HG02852 (cell line): Measurements from ENCODE around the gene CD247.

ENCODE experiments used
- ATAC-seq: cut with Tn5 transposase; IDR thresholded peaks from one replicate; pipeline ENCODE4 v1.9.1; 2021; ENCODE audit warnings: mild to moderate bottlenecking, moderate library complexity; ENCODE audit not compliant: unreplicated experiment

Gene CD247

GRCh38 chr1:167512046-167512654 lies 6.2 kb downstream of the CD247 start:
- no peak for ATAC-seq

DNA sequence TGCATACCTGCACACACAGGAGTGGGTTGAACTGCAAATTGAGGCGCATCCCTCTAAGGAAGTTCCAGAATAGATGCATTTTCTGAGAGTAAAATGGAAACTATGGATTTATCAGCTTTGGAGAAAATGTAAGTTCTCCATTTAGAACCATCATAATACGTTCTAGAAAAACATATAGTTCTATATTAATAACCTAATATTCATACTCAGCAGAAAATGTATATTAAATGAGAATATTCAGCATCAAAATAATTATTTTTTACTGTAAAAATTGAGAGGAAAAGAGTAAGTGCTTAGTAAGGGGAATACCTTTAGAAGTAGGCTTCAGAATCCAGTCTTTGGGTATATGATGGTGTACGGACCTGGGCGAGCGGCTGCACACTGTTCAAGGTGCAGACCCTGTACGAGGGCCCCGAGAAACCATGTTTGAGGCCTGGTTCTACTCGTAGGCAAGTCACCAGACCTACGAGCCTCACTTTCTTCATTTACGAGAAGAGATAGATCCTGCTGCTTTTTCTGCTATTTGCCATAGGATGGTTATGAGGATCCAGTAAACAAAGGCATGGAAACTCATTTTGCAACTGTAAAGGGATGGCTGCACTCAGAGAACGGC lies 6.8 kb downstream of the CD247 start:
- no peak for ATAC-seq

DNA sequence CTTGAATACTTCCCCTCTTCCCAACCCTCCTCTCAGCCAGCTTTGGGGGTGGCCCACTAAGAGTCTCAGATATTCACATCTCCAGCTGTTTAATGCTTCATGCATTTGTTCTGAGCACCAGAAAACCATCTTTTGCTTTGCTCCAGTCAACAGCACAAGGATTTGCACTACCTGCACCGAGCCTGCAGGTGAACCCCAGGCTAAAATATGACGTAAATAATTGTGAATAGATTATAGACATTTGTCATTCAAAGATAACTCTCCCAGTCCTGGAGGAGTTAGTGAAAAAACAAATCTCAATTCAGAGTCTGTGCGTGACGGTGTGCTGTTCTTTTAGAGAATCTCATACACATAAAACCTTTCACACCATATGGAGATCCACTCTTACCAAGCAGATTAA lies 7.4 kb downstream of the CD247 start:
- no peak for ATAC-seq

GRCh38 chr1:167510244-167510643 lies 8.1 kb downstream of the CD247 start:
- no peak for ATAC-seq

DNA sequence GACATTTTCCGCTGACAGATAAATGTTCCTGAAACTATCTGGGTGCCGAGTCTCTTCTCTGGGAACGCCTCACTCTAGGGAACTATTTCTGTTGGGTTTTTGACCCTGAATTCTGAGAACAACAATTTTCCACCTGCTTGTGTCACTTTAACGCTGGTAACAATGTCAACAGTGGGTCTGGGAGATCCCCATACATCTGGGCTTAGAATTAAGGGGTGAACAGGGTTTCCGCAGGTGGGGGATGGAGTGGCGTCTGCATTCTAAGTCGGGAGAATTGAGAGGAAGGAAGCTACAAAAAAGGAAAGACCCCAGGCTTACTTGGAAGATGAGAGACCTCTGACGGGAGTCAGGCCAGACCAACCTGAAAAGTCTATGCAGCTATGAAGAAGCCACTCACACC lies 8.7 kb downstream of the CD247 start:
- no peak for ATAC-seq

GRCh38 chr1:167507719-167508118 lies 10.6 kb downstream of the CD247 start:
- no peak for ATAC-seq

DNA sequence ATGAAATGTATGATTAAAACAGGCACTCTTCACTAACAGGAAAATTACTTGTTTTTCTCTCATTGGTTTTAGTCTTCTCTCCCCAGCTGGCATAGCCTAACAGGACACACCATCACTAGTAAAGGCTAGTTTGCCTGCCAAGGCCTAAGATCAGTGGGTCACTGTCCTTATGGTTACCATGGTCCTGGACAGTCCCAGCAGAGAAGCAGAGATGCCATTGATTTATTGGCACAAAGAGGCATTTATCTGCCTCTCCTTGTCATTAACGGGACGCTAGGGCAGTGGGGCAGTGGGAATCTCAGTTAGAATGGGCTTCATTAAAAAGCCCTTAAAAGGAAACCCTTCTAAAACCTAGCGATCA lies 13.9 kb downstream of the CD247 start:
- no peak for ATAC-seq

- ATAC-seq, result no peak
Measured at GRCh38 chr1:167503626-167504466, 14.5 kb downstream of the CD247 start.

DNA sequence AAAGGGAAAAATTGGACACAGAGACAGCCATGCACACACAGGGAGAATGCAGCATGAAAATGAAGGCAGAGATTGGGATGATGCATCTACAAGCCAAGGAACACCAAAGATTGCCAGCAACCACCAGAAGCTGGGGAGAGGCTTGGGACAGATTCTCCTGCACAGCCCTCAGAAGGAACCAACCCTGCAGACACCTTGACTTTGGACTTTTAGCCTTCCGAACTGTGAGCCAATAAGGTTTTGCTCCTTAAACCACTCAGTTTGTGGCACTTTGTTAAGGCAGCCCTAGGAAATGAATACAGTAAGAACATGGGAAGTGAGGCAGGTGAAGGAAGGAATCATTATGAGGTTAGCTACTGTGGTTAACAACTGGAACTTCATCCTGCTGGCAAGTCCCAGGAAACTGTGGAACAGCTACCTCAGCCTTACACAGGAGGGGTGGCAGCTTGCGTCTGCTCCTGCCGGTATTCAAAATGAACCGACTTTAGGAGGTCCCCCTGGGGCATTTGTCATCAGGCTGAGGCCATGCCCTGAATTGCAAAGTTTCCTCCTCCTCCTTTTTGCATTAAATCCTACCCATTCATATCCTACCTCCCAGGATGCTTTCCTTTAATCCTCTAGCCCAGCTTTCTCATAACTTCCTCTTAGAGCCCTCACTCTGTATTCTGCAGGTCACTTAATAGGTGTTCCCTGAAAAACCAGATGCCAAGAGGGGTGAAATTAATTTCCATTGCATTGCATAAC lies 15.4 kb downstream of the CD247 start:
- ATAC-seq, result no peak

DNA sequence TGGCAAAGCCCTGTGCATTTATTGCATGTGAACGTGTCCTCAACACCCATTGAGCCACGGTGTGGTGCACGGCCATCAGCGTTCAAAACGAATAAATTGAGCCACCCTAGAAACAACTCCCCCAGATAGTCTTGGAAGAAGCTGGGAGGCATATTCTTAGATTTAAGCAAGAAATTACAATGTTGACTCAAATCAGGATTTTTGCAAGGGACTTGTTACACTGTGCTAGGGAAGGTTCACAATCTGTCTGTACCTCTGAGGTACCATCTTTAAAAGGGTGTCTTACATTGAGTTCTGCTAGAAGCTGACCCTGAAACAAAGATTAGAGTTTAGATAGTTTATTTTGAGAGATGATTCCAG lies 16.2 kb downstream of the CD247 start:
- ATAC-seq, result no peak

GRCh38 chr1:167501515-167502191 lies 16.7 kb downstream of the CD247 start:
- ATAC-seq, result no peak

DNA sequence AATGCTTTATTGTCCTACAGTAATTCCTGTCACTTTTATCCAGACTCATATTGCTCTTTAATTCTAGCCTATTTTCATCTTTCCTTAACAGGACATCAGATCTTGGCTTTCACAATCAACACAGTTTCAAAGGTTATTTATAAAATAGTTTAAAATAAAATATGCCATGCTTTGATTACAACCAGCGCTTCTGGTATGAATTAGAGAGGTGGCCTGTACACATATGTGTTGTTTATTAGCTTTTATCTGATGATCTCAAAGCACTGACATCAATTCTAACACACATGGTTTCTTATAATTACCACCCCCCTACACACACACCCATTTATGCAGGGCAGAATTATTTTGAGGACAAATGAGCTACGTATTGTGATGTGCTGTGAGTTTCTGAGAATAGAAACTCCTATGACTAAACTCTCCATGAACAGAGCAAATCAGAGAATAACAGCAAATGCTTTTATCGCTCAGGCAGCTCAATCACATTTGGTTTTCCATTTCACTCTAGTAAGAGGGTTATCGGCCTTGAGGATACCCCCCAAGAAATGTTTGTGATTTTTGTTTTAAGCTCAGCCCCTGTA lies 18.0 kb downstream of the CD247 start:
- no peak for ATAC-seq

GRCh38 chr1:167499664-167500101 lies 18.6 kb downstream of the CD247 start:
- peak; percentile 97 for ATAC-seq

- ATAC-seq, result no peak
Measured at GRCh38 chr1:167499106-167499505, 19.2 kb downstream of the CD247 start.

DNA sequence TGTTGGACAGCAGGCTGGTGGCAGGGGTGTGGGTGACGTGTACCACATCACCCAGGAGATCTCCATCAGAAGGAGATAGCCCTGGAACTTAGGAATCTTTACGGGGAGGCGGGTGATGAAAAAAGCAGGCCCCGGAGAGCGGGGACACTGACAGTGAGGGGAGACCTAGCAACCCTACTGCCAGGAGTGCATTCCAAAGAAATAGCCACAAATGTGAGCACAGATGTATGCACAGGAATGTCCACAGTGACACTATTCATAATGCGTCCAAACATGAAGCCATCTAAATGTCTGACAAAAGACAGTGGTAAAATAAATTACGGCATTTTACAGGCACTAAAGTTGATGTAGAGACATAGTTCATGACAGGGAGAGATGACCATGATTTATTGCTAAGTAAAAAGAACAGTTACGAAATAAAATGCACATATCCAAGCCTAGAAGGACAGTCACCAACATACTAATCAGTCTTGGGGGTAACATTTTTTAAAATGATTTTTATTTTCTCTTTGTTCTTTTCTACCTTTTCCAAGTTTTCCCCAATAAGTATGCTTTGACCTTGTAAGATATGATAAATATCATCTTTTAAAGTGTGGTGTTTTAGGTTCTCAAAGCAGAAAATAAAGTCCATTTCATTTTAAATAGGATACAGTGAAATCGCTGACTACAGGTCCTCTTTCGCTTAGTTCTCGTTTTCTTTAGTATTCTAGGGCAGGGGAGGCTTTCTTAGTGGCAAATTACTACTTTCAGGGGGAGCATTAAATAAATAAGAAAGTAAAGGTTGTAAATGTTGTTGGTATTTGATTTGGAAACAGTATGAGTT lies 21.3 kb downstream of the CD247 start:
- ATAC-seq, result no peak

DNA sequence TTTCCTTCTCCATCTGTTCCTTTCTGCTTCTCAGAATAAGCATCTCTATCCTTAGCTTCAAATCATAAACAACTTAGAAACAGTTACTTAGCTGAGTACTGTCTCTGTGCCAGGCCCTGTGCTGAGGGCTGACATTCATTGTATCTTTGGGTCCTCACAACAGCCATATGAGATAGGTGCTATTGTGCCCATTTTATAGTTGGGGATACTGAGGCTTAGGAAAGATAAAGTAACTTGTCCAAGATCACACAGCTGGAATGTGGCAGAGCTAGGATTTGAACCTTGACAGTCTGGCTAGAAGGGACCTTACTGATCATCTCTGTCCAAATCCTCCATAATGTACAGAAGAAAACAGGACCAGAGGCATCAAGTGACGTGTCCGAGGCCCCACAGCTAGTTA lies 25.0 kb downstream of the CD247 start:
- ATAC-seq, result no peak

DNA sequence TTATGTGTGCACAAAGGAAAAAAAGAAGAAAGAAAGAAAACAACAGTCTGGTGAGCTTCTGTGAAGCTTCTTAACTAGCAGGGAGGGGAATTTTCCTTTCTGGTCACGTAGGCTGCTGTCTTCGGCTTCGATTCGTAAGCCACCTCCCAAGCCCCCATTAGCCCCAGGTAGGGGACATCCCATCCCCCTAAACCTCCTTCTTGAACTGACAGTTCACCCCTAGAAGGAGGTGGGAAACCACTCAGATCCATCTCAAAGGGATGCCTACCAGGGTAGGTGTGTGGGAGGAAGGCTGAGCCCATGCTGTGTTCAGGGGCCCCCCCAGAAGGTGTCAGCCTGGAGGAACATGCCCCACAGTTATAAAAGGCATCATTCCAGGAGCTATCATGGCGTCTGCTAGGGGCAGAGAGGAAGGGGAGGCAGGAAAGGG lies 25.8 kb downstream of the CD247 start:
- ATAC-seq, result no peak

DNA sequence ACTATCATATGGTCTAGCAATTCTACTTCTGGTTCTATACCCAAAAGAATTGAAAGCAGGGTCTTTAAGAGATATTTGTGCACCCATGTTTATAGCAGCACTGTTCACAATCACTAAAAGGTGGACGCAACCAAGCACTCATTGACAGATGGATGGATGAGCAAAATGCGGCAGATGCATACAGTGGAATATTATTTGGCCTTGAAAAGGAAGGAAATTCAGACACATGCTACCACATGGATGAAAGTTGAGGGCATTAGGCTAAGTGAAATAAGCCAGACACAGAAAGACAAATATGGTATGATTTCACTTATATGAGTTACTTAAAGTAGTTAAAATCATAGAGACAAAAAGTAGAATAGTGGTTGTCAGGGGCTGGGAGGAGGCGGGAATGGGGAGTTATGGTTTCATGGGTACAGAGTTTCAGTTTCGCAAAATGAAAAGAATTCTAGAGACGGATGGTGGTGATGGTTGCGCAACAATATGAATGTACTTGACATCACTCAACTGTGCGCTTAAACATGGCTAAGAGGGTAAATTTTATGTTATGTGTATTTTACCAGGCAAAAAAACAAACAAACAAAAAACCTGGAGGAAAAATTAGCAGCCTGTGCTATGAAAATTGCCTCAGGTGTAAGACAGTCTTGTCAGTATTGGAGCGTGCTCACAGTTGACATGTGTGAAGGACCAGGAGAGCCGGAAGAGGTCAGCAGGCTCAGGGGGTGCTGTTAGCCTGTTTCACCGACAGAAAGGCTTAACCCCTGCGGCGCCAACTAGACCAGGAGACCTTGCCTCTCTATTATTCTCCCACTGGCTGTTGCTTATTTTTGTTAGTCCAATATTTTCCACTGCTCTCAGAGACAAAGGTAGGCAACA lies 26.5 kb downstream of the CD247 start:
- ATAC-seq, result no peak

- no peak for ATAC-seq
Measured at GRCh38 chr1:167490765-167491164, 27.6 kb downstream of the CD247 start.
